ENCODE results near the gene NEGR1.

DNA sequence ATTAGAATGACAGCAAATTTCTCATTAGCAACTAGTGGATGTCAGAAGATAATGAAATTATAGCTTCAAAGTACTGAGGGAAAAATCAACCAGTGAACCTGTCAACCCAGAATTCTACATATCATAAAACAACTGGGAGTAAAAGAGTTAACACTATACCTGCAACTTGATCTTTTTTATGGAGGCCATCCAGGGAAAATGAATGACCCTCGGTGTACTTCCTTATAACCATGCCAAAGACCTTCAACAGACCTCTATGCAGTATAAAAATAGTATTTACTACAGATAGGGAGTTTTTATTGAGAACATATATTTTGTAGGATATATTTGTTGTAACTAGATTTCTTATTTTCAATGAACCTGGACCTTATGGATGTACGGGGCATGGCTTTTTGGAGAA is 809.0 kb downstream of the NEGR1 start:
- TF ChIP-seq EP300 (IDR thresholded peaks at IDR 0.05) (no peak), POLR2AphosphoS5 (IDR thresholded peaks at IDR 0.05) (no peak)
- TF ChIP-seq, protein P1, sequence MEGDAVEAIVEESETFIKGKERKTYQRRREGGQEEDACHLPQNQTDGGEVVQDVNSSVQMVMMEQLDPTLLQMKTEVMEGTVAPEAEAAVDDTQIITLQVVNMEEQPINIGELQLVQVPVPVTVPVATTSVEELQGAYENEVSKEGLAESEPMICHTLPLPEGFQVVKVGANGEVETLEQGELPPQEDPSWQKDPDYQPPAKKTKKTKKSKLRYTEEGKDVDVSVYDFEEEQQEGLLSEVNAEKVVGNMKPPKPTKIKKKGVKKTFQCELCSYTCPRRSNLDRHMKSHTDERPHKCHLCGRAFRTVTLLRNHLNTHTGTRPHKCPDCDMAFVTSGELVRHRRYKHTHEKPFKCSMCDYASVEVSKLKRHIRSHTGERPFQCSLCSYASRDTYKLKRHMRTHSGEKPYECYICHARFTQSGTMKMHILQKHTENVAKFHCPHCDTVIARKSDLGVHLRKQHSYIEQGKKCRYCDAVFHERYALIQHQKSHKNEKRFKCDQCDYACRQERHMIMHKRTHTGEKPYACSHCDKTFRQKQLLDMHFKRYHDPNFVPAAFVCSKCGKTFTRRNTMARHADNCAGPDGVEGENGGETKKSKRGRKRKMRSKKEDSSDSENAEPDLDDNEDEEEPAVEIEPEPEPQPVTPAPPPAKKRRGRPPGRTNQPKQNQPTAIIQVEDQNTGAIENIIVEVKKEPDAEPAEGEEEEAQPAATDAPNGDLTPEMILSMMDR (IDR thresholded peaks at IDR 0.05) = no peak
